ENCODE data around the gene AKR1A1. TPM values are rescaled to one million over a fixed set of nuclear protein-coding genes. Genes with fewer than 3 reads are reported as not detected.
"Not testable (repeated sequence)": the region's sequence is repeated elsewhere in the genome, so short reads cannot be mapped to it uniquely, and the experiment has no call there.

Gene AKR1A1
- total RNA-seq, 1 experiment from 2014 or later, result 88.4 TPM

- DNase-seq (ENCODE audit: low read depth), result not testable (repeated sequence)
Measured at GRCh38 chr1:45523516-45523915, 27.1 kb upstream of the AKR1A1 start.

GRCh38 chr1:45523975-45524374 lies 26.7 kb upstream of the AKR1A1 start:
- not testable (repeated sequence) for DNase-seq (ENCODE audit: low read depth)

- no peak for DNase-seq (ENCODE audit: low read depth)
Measured at GRCh38 chr1:45526135-45526644, 24.4 kb upstream of the AKR1A1 start.

GRCh38 chr1:45530632-45531135 lies 19.9 kb upstream of the AKR1A1 start:
- DNase-seq (ENCODE audit: low read depth), result no peak

- DNase-seq (ENCODE audit: low read depth), result no peak
Measured at GRCh38 chr1:45531873-45532272, 18.8 kb upstream of the AKR1A1 start.

- no peak for DNase-seq (ENCODE audit: low read depth)
Measured at GRCh38 chr1:45535988-45536766, 14.4 kb upstream of the AKR1A1 start.

- DNase-seq (ENCODE audit: low read depth), result no peak
Measured at GRCh38 chr1:45536886-45537285, 13.7 kb upstream of the AKR1A1 start.

- no peak for DNase-seq (ENCODE audit: low read depth)
Measured at GRCh38 chr1:45541193-45541592, 9.4 kb upstream of the AKR1A1 start.

- no peak for DNase-seq (ENCODE audit: low read depth)
Measured at GRCh38 chr1:45542591-45542990, 8.0 kb upstream of the AKR1A1 start.

GRCh38 chr1:45543581-45544417 lies 6.8 kb upstream of the AKR1A1 start:
- DNase-seq (ENCODE audit: low read depth), result no peak

- DNase-seq (ENCODE audit: low read depth), result no peak
Measured at GRCh38 chr1:45544530-45544929, 6.1 kb upstream of the AKR1A1 start.

GRCh38 chr1:45545019-45545493 lies 5.6 kb upstream of the AKR1A1 start:
- peak; percentile 24 for DNase-seq (ENCODE audit: low read depth)

GRCh38 chr1:45545553-45546310 lies 4.9 kb upstream of the AKR1A1 start:
- no peak for DNase-seq (ENCODE audit: low read depth)

- DNase-seq (ENCODE audit: low read depth), result no peak
Measured at GRCh38 chr1:45551684-45552083, 1.1 kb downstream of the AKR1A1 start.

- DNase-seq (ENCODE audit: low read depth), result peak; percentile 27
Measured at GRCh38 chr1:45552331-45552730, 1.7 kb downstream of the AKR1A1 start.

- no peak for DNase-seq (ENCODE audit: low read depth)
Measured at GRCh38 chr1:45554198-45554597, 3.6 kb downstream of the AKR1A1 start.

GRCh38 chr1:45557422-45557944 lies 6.9 kb downstream of the AKR1A1 start:
- peak; percentile 29 for DNase-seq (ENCODE audit: low read depth)

- DNase-seq (ENCODE audit: low read depth), result no peak
Measured at GRCh38 chr1:45563843-45564242, 13.2 kb downstream of the AKR1A1 start.

- no peak for DNase-seq (ENCODE audit: low read depth)
Measured at GRCh38 chr1:45566722-45567121, 16.1 kb downstream of the AKR1A1 start.

- no peak for DNase-seq (ENCODE audit: low read depth)
Measured at GRCh38 chr1:45567911-45568310, 17.3 kb downstream of the AKR1A1 start.

- DNase-seq (ENCODE audit: low read depth), result no peak
Measured at GRCh38 chr1:45568421-45568820, 17.8 kb downstream of the AKR1A1 start.

All from M059J (cell line).